A549 (cell line): Measurements from ENCODE around the gene MAP3K13. TPM values are rescaled to one million over a fixed set of nuclear protein-coding genes. Genes with fewer than 3 reads are reported as not detected.

ENCODE experiments used
- ATAC-seq, 2 experiments: fragments of 200-7000 bp in 1 of 2; fragments of >200 bp in 1 of 2; cut with Nextera tagmentation in 1 of 2; cut with Tn5 transposase in 1 of 2; 3 replicates each; pipeline versions ENCODE4 v1.8.0 to v1.9.1; 2018 to 2020; ENCODE audit warnings: mild to moderate bottlenecking in 1 of 2, moderate library complexity in 1 of 2
- CTCF ChIA-PET: fragments of 300-600 bp; sonication (Branson Sonifier 250); formaldehyde crosslinking; extraction: SDS; loops from one replicate; lab custom pipeline; 2021; ENCODE audit warnings: antibody characterized with exemption, inconsistent platforms; lab: Yijun Ruan, JAX
- POLR2A ChIA-PET: fragments of 350-600 bp; formaldehyde crosslinking; extraction: SDS; loops from one replicate; lab custom pipeline; 2021; ENCODE audit warnings: antibody characterized with exemption, inconsistent platforms; lab: Yijun Ruan, JAX
- DNase-seq, 2 experiments: peaks; one replicate each; pipeline versions ENCODE4 v3.0.0 to v3.0.0-alpha.2; 2011 to 2016; ENCODE audit warnings: low read depth in 1 of 2, low spot score in 1 of 2
- FAIRE-seq: peaks from 2 replicates; lab custom pipeline; 2011; peaks lifted over from hg19 to GRCh38; lab: Jason Lieb, UNC
- H3K27ac ChIP-seq, 2 experiments: fragments of >200 bp; sonication (Bioruptor Twin); formaldehyde crosslinking; 3 replicates each; pipeline ENCODE4 v1.5.1; 2016 to 2017
- H3K4me1 ChIP-seq: fragments of >200 bp; sonication (Bioruptor Twin); formaldehyde crosslinking; 3 replicates; pipeline ENCODE4 v1.6.1; 2016
- H3K4me2 ChIP-seq: fragments of >200 bp; sonication (Bioruptor Twin); formaldehyde crosslinking; 3 replicates; pipeline ENCODE4 v1.6.1; 2016
- H3K4me3 ChIP-seq: fragments of >200 bp; sonication (Bioruptor Twin); formaldehyde crosslinking; 3 replicates; pipeline ENCODE4 v1.5.1; 2016
- H3K9me3 ChIP-seq: fragments of >200 bp; sonication (Bioruptor Twin); formaldehyde crosslinking; 3 replicates; pipeline ENCODE4 v1.6.1; 2016
- BHLHE40 ChIP-seq: IDR thresholded peaks from 2 replicates; pipeline ENCODE4 v1.6.1; 2012; ENCODE audit warnings: low read depth, low read length, inconsistent platforms
- CBX2 ChIP-seq: fragments of 200-600 bp; sonication (generic); IDR thresholded peaks from 2 replicates; pipeline ENCODE4 v1.6.1; 2016; ENCODE audit warnings: low read depth, mild to moderate bottlenecking, borderline replicate concordance
- CEBPB ChIP-seq, 2 experiments: fragments of >200 bp in 1 of 2; sonication (Bioruptor Twin) in 1 of 2; formaldehyde crosslinking in 1 of 2; IDR thresholded peaks; 2 replicates each; pipeline ENCODE4 v1.6.1; 2012 to 2016
- CHD2 ChIP-seq: fragments of 150-350 bp; IDR thresholded peaks from 2 replicates; pipeline ENCODE4 v1.6.1; 2014; ENCODE audit warnings: low read length; ENCODE audit not compliant: partially characterized antibody
- CHD4 ChIP-seq: fragments of 200-600 bp; sonication (generic); IDR thresholded peaks from 2 replicates; pipeline ENCODE4 v1.6.1; 2016; ENCODE audit warnings: antibody characterized with exemption, mild to moderate bottlenecking, borderline replicate concordance
- CTCF ChIP-seq: fragments of >200 bp; sonication (Bioruptor Twin); formaldehyde crosslinking; IDR thresholded peaks from 3 replicates; pipeline ENCODE4 v1.5.1; 2016
- EHMT2 ChIP-seq: fragments of 200-600 bp; sonication (generic); IDR thresholded peaks from 2 replicates; pipeline ENCODE4 v1.6.1; 2016; ENCODE audit warnings: antibody characterized with exemption, low read depth, mild to moderate bottlenecking, moderate library complexity
- ELK1 ChIP-seq: fragments of 150-350 bp; IDR thresholded peaks from 2 replicates; pipeline ENCODE4 v1.6.1; 2014; ENCODE audit warnings: low read depth, mild to moderate bottlenecking, low read length
- FOSB ChIP-seq: fragments of 250-450 bp; sonication (Bioruptor Pico); IDR thresholded peaks from 2 replicates; pipeline ENCODE4 v1.5.0; 2020; ENCODE audit warnings: mild to moderate bottlenecking, moderate library complexity
- FOXS1 ChIP-seq: fragments of 250-450 bp; sonication (Bioruptor Pico); IDR thresholded peaks from 2 replicates; pipeline ENCODE4 v1.5.0; 2020; ENCODE audit warnings: mild to moderate bottlenecking, moderate library complexity
- GATA3 ChIP-seq: IDR thresholded peaks from 2 replicates; pipeline ENCODE4 v1.6.1; 2012; ENCODE audit warnings: borderline replicate concordance
- HDAC2 ChIP-seq: fragments of 200-600 bp; sonication (generic); IDR thresholded peaks from 2 replicates; pipeline ENCODE4 v1.6.1; 2016
- JUN ChIP-seq, 2 experiments: fragments of >200 bp; sonication (Bioruptor Twin); formaldehyde crosslinking; IDR thresholded peaks; 2 replicates in 1 of 2; 3 replicates in 1 of 2; pipeline ENCODE4 v1.6.1; 2016 to 2017
- JUNB ChIP-seq: fragments of >200 bp; sonication (Bioruptor Twin); formaldehyde crosslinking; IDR thresholded peaks from 2 replicates; pipeline ENCODE4 v1.6.1; 2016
- MAX ChIP-seq: IDR thresholded peaks from 2 replicates; pipeline ENCODE4 v1.6.1; 2012
- MYC ChIP-seq: IDR thresholded peaks from 2 replicates; pipeline ENCODE4 v1.6.1; 2012; ENCODE audit warnings: mild to moderate bottlenecking, inconsistent platforms, low read length, improper control_type of control experiment, borderline replicate concordance
- POLR2A ChIP-seq: IDR thresholded peaks from 2 replicates; pipeline ENCODE4 v1.6.1; 2012; ENCODE audit warnings: mild to moderate bottlenecking, low read length
- RAD21 ChIP-seq, 2 experiments: fragments of >200 bp in 1 of 2; sonication (Bioruptor Twin) in 1 of 2; formaldehyde crosslinking in 1 of 2; IDR thresholded peaks in 1 of 2; conservative IDR thresholded peaks in 1 of 2; 2 replicates in 1 of 2; 3 replicates in 1 of 2; pipeline ENCODE4 v1.6.1; 2012 to 2018; ENCODE audit warnings: inconsistent platforms in 1 of 2
- RARB ChIP-seq: fragments of 250-450 bp; sonication (Bioruptor Pico); IDR thresholded peaks from 2 replicates; pipeline ENCODE4 v1.8.0; 2021; ENCODE audit warnings: mild to moderate bottlenecking, moderate library complexity
- RCOR1 ChIP-seq: fragments of 150-350 bp; IDR thresholded peaks from 2 replicates; pipeline ENCODE4 v1.6.1; 2014; ENCODE audit warnings: antibody characterized with exemption, low read length, low read depth
- RFX5 ChIP-seq: fragments of 450-650 bp; IDR thresholded peaks from 2 replicates; pipeline ENCODE4 v1.7.1; 2014; ENCODE audit warnings: antibody characterized with exemption, mild to moderate bottlenecking, moderate library complexity
- SMC3 ChIP-seq: fragments of >200 bp; sonication (Bioruptor Twin); formaldehyde crosslinking; IDR thresholded peaks from 3 replicates; pipeline ENCODE4 v1.6.1; 2018; ENCODE audit warnings: inconsistent platforms
- TP53 ChIP-seq: fragments of 250-450 bp; sonication (Bioruptor Pico); IDR thresholded peaks from 2 replicates; pipeline ENCODE4 v1.5.0; 2021; ENCODE audit warnings: mild to moderate bottlenecking, moderate library complexity
- ZNF302 ChIP-seq: fragments of 250-450 bp; sonication (Bioruptor Pico); IDR thresholded peaks from 2 replicates; pipeline ENCODE4 v1.9.0; 2021; ENCODE audit warnings: inconsistent platforms, mild to moderate bottlenecking, moderate library complexity
- ZSCAN20 ChIP-seq: fragments of 250-450 bp; sonication (Bioruptor Pico); IDR thresholded peaks from 2 replicates; pipeline ENCODE4 v1.8.0; 2022; ENCODE audit warnings: mild to moderate bottlenecking, moderate library complexity
- WGBS: methylation state at CpG from one replicate; pipeline ENCODE4 v1.1.6; 2017; ENCODE audit errors: missing lambda C conversion rate; 5-methylcytosine and 5-hydroxymethylcytosine counted together
- polyA plus RNA-seq, 4 experiments: library from polyadenylated mRNA; depleted of rRNA in 3 of 4; stranded (reverse); fragments of >200 nt; fragmentation: RNase III in 1 of 4; extraction: RNeasy Plus Mini Kit Qiagen cat#74134 plus additional on column Dnase treatment in 1 of 4; gene quantifications; 2 replicates in 3 of 4; 3 replicates in 1 of 4; pipeline ENCODE4 v1.2.3, GENCODE V29; 2011 to 2017

Gene MAP3K13
- polyA plus RNA-seq, 2 of the 4 experiments (the other 2 are of a cell fraction), result 15.8 to 23.2 TPM

- H3K27ac ChIP-seq, result no peak overlapping the region
- TF ChIP-seq MAX, result no peak
- TF ChIP-seq JUN (IDR thresholded peaks at IDR 0.05), result no peak
- TF ChIP-seq EHMT2, result no peak
- TF ChIP-seq CTCF, result no peak
- no peak for TF ChIP-seq HDAC2
- TF ChIP-seq POLR2A, result no peak
- no peak for TF ChIP-seq RCOR1
- no peak for TF ChIP-seq BHLHE40
- TF ChIP-seq RAD21 (conservative IDR thresholded peaks at IDR 0.05 in 1 of 2, IDR thresholded peaks at IDR 0.05 in 1 of 2), result no peak
- no peak for TF ChIP-seq ZSCAN20 (CRISPR knock-in tag)
- TF ChIP-seq CHD2, result no peak
- no peak for TF ChIP-seq FOXS1 (CRISPR knock-in tag)
- TF ChIP-seq MYC, result no peak
- TF ChIP-seq JUNB, result no peak
- no peak for TF ChIP-seq RARB
- no peak for TF ChIP-seq SMC3
- TF ChIP-seq, all 56 proteins: peak for 0
- ChIA-PET POLR2A (no interaction called here), CTCF (interaction anchor here (0.7 to 1.2 kb wide), 2 partner anchors 10 to 48 kb away, joined by 3 read pairs; no protein-coding TSS in a partner anchor)
- 59% methylated on average over 5 of the region's 5 CpGs for WGBS
- DNase-seq (no peak), FAIRE-seq (no peak), ATAC-seq (no peak)
- Histone ChIP-seq H3K9me3 (no peaks in the 10 kb centered on the region), H3K4me1 (no peaks in the 10 kb centered on the region), H3K4me3 (no peak overlapping the region), H3K4me2 (no peak overlapping the region)
Observed at GRCh38 chr3:185402561-185402960, 39.6 kb downstream of the MAP3K13 start.

- Histone ChIP-seq H3K4me1 (no peaks in the 10 kb centered on the region), H3K4me2 (no peak overlapping the region), H3K9me3 (no peaks in the 10 kb centered on the region), H3K27ac (no peak overlapping the region), H3K4me3 (no peak overlapping the region)
- FAIRE-seq (no peak), DNase-seq (no peak), ATAC-seq (no peak)
- TF ChIP-seq ZNF302, result no peak
- ChIA-PET POLR2A (no interaction called here), CTCF (interaction anchor here (1.2 kb wide), 1 partner anchor 48 kb away, joined by 3 read pairs; no protein-coding TSS in a partner anchor)
- 71% methylated on average over 3 of the region's 3 CpGs for WGBS
Observed at GRCh38 chr3:185403002-185403401, 40.1 kb downstream of the MAP3K13 start.

GRCh38 chr3:185405243-185405642 is 42.3 kb downstream of the MAP3K13 start:
- Histone ChIP-seq H3K4me3 (no peak overlapping the region), H3K27ac (no peak overlapping the region), H3K4me2 (no peak overlapping the region), H3K9me3 (no peaks in the 10 kb centered on the region), H3K4me1 (no peaks in the 10 kb centered on the region)
- ATAC-seq (no peak), FAIRE-seq (no peak)
- WGBS, result 87% methylated on average over 4 of the region's 4 CpGs
- ChIA-PET CTCF (no interaction called here), POLR2A (no interaction called here)
- TF ChIP-seq CHD4, result no peak
- TF ChIP-seq GATA3, result no peak
- TF ChIP-seq, all 56 proteins: peak for 0
- no peak for DNase-seq

- no peaks in the 10 kb centered on the region for H3K4me1 ChIP-seq
- H3K4me2 ChIP-seq, result no peak overlapping the region
- POLR2A ChIA-PET, result no interaction called here
- H3K27ac ChIP-seq, result no peak overlapping the region
- FAIRE-seq, result no peak
- no peak for ATAC-seq
- no peak overlapping the region for H3K4me3 ChIP-seq
- H3K9me3 ChIP-seq, result no peaks in the 10 kb centered on the region
- DNase-seq, result no peak
- WGBS, result 71% methylated on average over 3 of the region's 3 CpGs
- CTCF ChIA-PET, result interaction anchor here (1.1 kb wide), 1 partner anchor 39 kb away, joined by 3 read pairs; no protein-coding TSS in a partner anchor
- no peak for TF ChIP-seq RFX5
- no peak for TF ChIP-seq GATA3
- no peak for TF ChIP-seq FOSB (CRISPR knock-in tag)
- no peak for TF ChIP-seq ELK1
- TF ChIP-seq TP53, result no peak
- no peak for TF ChIP-seq RARB
- no peak for TF ChIP-seq CBX2
- TF ChIP-seq CEBPB (IDR thresholded peaks at IDR 0.05), result no peak
- TF ChIP-seq HDAC2, result no peak
- TF ChIP-seq, all 56 proteins: peak for 0
Observed at GRCh38 chr3:185405664-185406063, 42.7 kb downstream of the MAP3K13 start.
